GM13977 (cell line): ENCODE results near the gene IFITM1.
"Not testable (repeated sequence)": the region's sequence is repeated elsewhere in the genome, so short reads cannot be mapped to it uniquely, and the experiment has no call there.

Source experiments
- DNase-seq: peaks from one replicate; pipeline ENCODE4 v3.0.0; 2012; ENCODE audit warnings: low spot score
- in situ Hi-C: fragments of 300-500 bp; cut with MboI; formaldehyde crosslinking; loops from one replicate; pipeline ENCODE4 v1.12.0; 2022; ENCODE audit warnings: low sequenced_read_pairs, low pct_unique_long_range_greater_than_20kb, mixed read lengths, inconsistent platforms; ENCODE audit not compliant: unreplicated experiment
- TF ChIP-seq, protein P1 (sequence below): IDR thresholded peaks from 2 replicates; pipeline ENCODE4 v1.5.1; 2012; ENCODE audit warnings: mild to moderate bottlenecking, control low read depth; ENCODE audit not compliant: insufficient read depth; ENCODE audit errors: extremely low read depth, missing control alignments

IFITM1 gene

DNA sequence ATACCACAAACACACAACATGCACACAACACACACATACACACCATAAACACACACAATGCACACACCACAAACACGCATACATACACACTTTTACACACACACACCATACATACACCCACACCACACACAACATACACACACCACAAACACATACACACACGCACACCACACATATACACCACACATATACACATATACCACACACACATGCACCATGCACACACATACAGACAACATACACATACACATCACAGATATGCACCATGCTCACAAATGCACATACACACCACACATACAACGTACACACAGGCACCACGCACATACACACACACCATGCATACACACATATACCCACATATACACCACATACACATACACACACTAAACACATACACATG is 43.7 kb downstream of the IFITM1 start:
- TF ChIP-seq, protein P1, sequence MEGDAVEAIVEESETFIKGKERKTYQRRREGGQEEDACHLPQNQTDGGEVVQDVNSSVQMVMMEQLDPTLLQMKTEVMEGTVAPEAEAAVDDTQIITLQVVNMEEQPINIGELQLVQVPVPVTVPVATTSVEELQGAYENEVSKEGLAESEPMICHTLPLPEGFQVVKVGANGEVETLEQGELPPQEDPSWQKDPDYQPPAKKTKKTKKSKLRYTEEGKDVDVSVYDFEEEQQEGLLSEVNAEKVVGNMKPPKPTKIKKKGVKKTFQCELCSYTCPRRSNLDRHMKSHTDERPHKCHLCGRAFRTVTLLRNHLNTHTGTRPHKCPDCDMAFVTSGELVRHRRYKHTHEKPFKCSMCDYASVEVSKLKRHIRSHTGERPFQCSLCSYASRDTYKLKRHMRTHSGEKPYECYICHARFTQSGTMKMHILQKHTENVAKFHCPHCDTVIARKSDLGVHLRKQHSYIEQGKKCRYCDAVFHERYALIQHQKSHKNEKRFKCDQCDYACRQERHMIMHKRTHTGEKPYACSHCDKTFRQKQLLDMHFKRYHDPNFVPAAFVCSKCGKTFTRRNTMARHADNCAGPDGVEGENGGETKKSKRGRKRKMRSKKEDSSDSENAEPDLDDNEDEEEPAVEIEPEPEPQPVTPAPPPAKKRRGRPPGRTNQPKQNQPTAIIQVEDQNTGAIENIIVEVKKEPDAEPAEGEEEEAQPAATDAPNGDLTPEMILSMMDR, result no peak
- in situ Hi-C loops, result loop anchor here (10.0 kb wide), 1 partner anchor 53 kb away; the partner anchor contains the start of gene IFITM2
- no peak for DNase-seq

DNA sequence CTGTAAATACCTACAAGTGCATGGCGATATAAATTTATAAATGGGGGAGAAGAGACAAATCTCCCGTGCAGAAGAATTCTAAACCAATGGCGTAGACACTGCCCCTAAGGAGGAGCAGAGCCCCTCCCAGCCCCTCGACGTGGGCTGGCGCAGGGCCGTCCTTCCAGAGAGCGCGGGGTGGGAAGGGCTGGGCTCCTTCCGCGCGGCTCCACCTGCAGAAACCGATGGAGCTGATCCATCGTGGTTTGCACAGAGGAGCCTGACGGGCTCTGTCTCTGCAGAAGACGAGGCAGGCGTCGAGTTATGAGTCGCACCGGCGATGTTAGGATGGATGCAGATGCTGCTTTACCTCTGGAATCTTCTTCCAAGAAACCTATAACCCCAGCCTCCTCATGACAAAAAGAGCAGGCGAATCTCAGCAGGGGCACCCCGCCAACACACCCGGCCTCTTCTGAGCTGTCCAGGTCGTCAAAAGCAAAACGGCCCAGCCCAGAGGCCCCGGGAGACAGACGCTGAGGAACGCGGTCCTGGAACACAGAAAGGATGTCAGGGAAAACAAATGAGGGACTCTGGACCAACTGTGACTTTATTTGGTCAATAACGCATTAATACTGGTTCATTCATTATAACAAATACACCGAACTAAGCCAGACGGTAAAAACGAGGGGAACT is 44.4 kb downstream of the IFITM1 start:
- TF ChIP-seq, protein P1, result no peak
- no peak for DNase-seq
- in situ Hi-C loops, result loop anchor here (10.0 kb wide), 1 partner anchor 53 kb away; the partner anchor contains the start of gene IFITM2

DNA sequence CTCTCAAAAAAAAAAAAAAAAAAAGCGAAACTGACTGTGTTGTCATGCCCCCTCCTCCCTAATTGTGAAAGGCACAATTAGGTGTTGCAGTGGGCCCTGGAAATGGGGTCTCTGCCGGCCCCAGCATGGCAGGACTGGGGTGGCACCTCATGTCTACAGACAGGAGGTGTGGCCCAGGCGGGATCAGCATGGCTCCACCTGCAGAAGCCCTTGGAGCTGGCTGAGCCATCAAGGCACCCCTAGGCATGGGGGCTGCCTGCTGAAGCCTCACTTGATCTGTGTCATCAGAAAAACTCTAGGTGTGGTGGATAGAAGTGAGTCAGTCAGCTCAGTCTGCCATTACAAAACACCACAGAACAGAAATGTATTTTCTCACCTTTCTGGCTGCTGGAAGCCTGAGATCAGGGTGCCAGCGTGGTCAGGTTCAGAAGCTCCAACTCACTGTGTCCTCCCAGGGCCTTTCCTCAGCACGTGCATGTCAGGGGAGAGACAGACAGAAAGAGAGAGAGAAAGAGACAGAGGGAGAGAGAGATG is 45.4 kb downstream of the IFITM1 start:
- DNase-seq, result no peak
- in situ Hi-C loops, result loop anchor here (10.0 kb wide), 1 partner anchor 54 kb away; the partner anchor contains the start of gene IFITM2
- TF ChIP-seq, protein P1, result no peak

DNA sequence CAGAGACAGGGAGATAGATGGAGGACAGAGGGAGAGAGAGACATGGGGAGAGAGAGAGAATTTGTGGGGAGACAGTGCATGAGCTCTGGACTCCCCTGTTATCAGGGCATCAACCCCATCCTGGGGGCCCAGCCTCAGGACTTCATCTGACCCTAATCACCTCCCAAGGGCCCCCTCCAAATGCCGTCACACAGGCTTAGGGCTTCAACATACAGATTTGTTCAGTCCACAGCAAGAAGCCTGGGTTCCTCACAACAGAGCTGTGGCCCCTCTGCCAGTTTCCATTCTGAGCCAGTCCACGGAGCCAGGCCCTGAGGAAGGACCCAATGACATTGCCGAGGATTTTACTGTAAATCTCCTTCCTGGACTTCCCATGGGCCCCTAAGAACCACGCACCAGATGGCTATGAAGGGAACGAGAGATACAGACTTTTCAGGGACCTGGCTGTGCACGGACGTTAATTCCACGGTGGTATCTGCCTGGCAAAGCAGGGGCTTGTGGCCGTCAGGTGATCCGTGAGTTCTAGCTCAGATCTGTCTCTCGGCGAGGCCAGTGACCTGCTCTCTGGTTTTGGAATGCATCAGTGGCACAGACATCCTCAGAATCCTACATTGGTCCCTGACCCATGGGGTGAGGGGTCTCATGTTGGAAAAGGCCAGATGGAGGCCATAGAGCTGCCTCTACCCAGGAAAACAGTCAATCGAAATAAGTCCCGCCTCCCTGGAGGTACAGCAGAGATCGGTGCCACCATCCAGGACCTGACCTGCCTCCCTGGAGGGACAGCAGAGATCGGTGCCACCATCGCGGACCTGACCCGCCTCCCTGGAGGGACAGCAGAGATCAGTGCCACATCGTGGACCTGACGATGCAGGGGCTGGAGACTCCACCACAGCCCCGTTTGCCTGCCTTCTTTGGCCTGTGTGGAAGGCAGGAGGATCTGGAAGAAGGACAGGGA is 46.8 kb downstream of the IFITM1 start:
- TF ChIP-seq, protein P1, result no peak
- no peak for DNase-seq
- in situ Hi-C loops, result no loop called here

DNA sequence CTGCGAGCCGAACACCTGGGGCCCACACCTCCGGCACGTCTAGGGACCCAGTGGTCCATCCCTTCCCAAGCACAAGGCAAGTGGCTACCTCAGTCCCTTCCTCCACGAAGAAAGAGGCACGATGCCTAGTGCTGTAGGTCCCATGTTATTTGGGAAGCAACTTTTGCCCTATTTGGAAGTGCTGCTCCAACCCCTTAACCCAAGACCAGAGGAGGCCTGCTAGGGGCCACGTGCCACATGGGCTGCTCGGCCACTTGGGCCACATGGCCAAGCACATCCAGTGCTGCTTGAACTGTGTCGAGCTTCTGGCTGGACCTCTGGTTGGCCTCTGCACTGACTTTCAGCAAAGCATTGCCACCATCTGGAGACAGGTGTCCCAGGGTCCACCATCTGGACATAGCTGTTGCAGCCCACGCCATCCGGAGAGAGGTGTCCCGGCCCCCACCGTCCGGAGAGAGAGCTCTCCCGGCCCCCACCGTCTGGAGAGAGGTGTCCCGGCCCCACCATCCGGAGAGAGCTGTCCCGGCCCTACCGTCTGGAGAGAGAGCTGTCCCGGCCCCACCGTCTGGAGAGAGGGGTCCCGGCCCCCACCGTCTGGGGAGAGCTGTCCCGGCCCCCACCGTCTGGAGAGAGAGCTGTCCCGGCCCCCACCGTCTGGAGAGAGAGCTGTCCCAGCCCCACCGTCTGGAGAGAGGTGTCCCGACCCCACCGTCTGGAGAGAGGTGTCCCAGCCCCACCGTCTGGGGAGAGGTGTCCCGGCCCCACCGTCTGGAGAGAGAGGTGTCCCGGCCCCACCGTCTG is 49.0 kb downstream of the IFITM1 start:
- DNase-seq, result no peak
- TF ChIP-seq, protein P1, result no peak
- in situ Hi-C loops, result no loop called here

DNA sequence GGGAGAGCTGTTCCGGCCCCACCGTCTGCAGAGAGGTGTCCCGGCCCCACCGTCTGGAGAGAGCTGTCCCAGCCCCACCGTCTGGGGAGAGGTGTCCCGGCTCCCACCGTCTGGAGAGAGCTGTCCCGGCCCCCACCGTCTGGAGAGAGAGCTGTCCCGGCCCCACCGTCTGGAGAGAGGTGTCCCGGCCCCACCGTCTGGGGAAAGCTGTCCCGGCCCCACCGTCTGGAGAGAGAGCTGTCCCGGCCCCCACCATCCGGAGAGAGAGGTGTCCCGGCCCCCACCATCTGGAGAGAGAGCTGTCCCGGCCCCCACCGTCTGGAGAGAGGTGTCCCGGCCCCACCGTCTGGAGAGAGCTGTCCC is 49.6 kb downstream of the IFITM1 start:
- in situ Hi-C loops, DNase-seq: not testable (repeated sequence)
